Measurements from ENCODE around the gene MSH4. TPM values are rescaled to one million over a fixed set of nuclear protein-coding genes. Genes with fewer than 3 reads are reported as not detected.
A peak's percentile ranks its signal among the peaks of the same experiment; 100 is the strongest.

Gene MSH4
- total RNA-seq, 1 experiment from 2014 or later: 1.0 TPM

DNA sequence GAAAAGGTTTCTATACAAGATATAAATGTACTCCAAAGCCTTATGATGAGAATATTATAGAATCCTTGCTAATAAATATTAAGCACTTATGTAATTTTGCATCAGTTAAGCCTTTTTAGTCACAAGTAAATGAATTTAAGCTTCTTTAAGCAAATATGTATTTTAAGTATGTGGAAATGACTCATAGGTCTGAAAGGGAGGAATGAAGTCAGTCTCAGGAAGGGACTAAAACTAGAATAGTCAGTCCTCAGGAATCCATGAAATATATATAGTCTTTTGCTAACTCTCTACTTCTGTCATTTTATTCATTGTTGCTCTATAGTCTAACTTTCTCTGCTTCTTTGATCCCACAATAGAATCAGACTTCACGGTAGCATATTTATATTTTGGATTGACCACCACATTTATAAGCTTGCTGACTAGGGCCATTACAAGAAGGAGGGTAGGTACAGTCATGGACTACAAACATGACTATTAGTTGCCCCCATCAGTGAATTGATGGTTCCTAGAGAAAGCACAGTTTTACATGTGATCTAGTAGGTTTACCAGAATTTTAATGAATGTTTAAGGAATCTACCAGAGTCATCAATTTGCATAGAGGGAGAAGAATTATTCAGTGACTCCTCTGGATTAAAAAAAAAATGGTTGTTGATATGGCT lies 30.9 kb upstream of the MSH4 start:
- TF ChIP-seq, protein P1, sequence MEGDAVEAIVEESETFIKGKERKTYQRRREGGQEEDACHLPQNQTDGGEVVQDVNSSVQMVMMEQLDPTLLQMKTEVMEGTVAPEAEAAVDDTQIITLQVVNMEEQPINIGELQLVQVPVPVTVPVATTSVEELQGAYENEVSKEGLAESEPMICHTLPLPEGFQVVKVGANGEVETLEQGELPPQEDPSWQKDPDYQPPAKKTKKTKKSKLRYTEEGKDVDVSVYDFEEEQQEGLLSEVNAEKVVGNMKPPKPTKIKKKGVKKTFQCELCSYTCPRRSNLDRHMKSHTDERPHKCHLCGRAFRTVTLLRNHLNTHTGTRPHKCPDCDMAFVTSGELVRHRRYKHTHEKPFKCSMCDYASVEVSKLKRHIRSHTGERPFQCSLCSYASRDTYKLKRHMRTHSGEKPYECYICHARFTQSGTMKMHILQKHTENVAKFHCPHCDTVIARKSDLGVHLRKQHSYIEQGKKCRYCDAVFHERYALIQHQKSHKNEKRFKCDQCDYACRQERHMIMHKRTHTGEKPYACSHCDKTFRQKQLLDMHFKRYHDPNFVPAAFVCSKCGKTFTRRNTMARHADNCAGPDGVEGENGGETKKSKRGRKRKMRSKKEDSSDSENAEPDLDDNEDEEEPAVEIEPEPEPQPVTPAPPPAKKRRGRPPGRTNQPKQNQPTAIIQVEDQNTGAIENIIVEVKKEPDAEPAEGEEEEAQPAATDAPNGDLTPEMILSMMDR (conservative IDR thresholded peaks at IDR 0.05; ENCODE audit: low read depth, low read length): no peak
- no peak for TF ChIP-seq EZH2 (IDR thresholded peaks at IDR 0.05; ENCODE audit: borderline replicate concordance, low read depth, low read length, poor library complexity, severe bottlenecking)
- ChIA-PET POLR2A (ENCODE audit: low non-redundant PET) (no interaction called here), CTCF (interaction anchor here (0.6 kb wide), 1 partner anchor 30 kb away, joined by 4 read pairs; no protein-coding TSS in a partner anchor)
- Histone ChIP-seq H3K9me3 (ENCODE audit: low read depth, low read length, poor library complexity, severe bottlenecking) (no peaks in the 10 kb centered on the region), H3K4me1 (ENCODE audit: insufficient read depth, low read length, poor library complexity, severe bottlenecking) (peaks cover 5% of the 10 kb centered on the region), H3K36me3 (ENCODE audit: insufficient read depth, low read length, poor library complexity, severe bottlenecking) (no peaks in the 10 kb centered on the region), H3K27me3 (replicated peaks; ENCODE audit: insufficient read depth, low read depth, low read length, poor library complexity) (no peaks in the 10 kb centered on the region), H3K27ac (ENCODE audit: low read depth, low read length, poor library complexity, severe bottlenecking) (peak overlapping the region; percentile 51), H3K4me3 (ENCODE audit: low read depth, low read length, poor library complexity, severe bottlenecking) (no peak overlapping the region)
- DNase-seq (ENCODE audit: low spot score): peak; percentile 54
- intact Hi-C loops (cut with micrococcal nuclease; ENCODE audit: unreplicated experiment): no loop called here
- no TSS peak for BruUV-seq (replicated peaks)

DNA sequence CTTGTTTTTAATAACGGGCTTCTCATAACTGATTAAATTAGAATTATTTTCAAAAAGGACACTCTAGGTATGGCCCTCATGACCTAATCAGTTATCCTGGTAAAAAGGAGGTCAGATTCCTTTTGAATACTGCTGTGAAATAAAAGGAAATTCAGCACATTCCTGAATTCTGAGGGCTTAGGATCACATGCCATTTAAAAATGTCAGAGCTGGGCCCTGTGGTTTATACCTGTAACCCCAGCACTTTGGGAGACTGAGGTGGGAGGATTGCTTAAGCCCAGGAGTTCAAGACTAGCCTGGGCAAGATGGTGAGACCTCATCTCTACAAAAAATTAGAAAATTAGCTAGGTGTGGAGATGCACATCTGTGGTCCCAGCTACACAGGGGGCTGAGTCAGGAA lies 28.7 kb upstream of the MSH4 start:
- no peak for DNase-seq (ENCODE audit: low spot score)
- Histone ChIP-seq H3K27me3 (replicated peaks; ENCODE audit: insufficient read depth, low read depth, low read length, poor library complexity) (no peaks in the 10 kb centered on the region), H3K27ac (ENCODE audit: low read depth, low read length, poor library complexity, severe bottlenecking) (no peak overlapping the region), H3K4me3 (ENCODE audit: low read depth, low read length, poor library complexity, severe bottlenecking) (no peak overlapping the region), H3K36me3 (ENCODE audit: insufficient read depth, low read length, poor library complexity, severe bottlenecking) (no peaks in the 10 kb centered on the region), H3K4me1 (ENCODE audit: insufficient read depth, low read length, poor library complexity, severe bottlenecking) (peaks cover 5% of the 10 kb centered on the region), H3K9me3 (ENCODE audit: low read depth, low read length, poor library complexity, severe bottlenecking) (no peaks in the 10 kb centered on the region)
- ChIA-PET CTCF (no interaction called here), POLR2A (ENCODE audit: low non-redundant PET) (interaction anchor here (0.6 kb wide), 1 partner anchor 331 kb away, joined by 3 read pairs; no protein-coding TSS in a partner anchor)
- BruUV-seq (replicated peaks): no TSS peak
- intact Hi-C loops (cut with micrococcal nuclease; ENCODE audit: unreplicated experiment): no loop called here
- no peak for TF ChIP-seq EZH2 (IDR thresholded peaks at IDR 0.05; ENCODE audit: borderline replicate concordance, low read depth, low read length, poor library complexity, severe bottlenecking)
- TF ChIP-seq, protein P1 (conservative IDR thresholded peaks at IDR 0.05; ENCODE audit: low read depth, low read length): no peak

DNA sequence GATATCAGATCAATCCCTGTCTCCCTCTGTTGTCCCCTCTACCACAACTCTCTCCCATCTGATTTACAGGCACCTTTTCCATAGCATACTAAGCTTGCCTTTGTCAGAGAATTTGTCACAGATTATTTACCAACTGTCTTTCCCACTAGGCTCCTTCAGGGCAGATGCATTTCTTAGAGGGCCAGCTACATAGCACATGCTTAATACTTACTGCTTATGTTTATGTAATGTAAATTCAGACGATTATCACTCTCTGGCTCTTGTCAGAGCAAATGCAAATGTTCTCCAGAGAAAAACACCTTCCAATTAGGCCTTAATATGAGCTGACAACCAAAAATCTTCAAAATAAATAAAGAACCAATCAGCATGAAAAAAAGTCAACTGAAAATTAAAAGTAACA lies 25.9 kb upstream of the MSH4 start:
- no peaks in the 10 kb centered on the region for H3K27me3 ChIP-seq (replicated peaks; ENCODE audit: insufficient read depth, low read depth, low read length, poor library complexity)

More for the DNA sequence above, 25.9 kb upstream of the MSH4 start:
- TF ChIP-seq EZH2 (IDR thresholded peaks at IDR 0.05; ENCODE audit: borderline replicate concordance, low read depth, low read length, poor library complexity, severe bottlenecking): no peak
- TF ChIP-seq, protein P1 (conservative IDR thresholded peaks at IDR 0.05; ENCODE audit: low read depth, low read length): no peak
- Histone ChIP-seq H3K27ac (ENCODE audit: low read depth, low read length, poor library complexity, severe bottlenecking) (no peak overlapping the region), H3K9me3 (ENCODE audit: low read depth, low read length, poor library complexity, severe bottlenecking) (no peaks in the 10 kb centered on the region), H3K36me3 (ENCODE audit: insufficient read depth, low read length, poor library complexity, severe bottlenecking) (no peaks in the 10 kb centered on the region), H3K4me1 (ENCODE audit: insufficient read depth, low read length, poor library complexity, severe bottlenecking) (peaks cover 3% of the 10 kb centered on the region), H3K4me3 (ENCODE audit: low read depth, low read length, poor library complexity, severe bottlenecking) (no peak overlapping the region)
- BruUV-seq (replicated peaks): no TSS peak
- ChIA-PET POLR2A (ENCODE audit: low non-redundant PET) (interaction anchor here (0.6 kb wide), 1 partner anchor 110 kb away, joined by 3 read pairs; no protein-coding TSS in a partner anchor), CTCF (no interaction called here)
- no peak for DNase-seq (ENCODE audit: low spot score)
- intact Hi-C loops (cut with micrococcal nuclease; ENCODE audit: unreplicated experiment): no loop called here
